Measurements from ENCODE around the gene CCDC121.
A peak's percentile ranks its signal among the peaks of the same experiment; 100 is the strongest.
"Not testable (repeated sequence)": the region's sequence is repeated elsewhere in the genome, so short reads cannot be mapped to it uniquely, and the experiment has no call there.

Gene CCDC121

DNA sequence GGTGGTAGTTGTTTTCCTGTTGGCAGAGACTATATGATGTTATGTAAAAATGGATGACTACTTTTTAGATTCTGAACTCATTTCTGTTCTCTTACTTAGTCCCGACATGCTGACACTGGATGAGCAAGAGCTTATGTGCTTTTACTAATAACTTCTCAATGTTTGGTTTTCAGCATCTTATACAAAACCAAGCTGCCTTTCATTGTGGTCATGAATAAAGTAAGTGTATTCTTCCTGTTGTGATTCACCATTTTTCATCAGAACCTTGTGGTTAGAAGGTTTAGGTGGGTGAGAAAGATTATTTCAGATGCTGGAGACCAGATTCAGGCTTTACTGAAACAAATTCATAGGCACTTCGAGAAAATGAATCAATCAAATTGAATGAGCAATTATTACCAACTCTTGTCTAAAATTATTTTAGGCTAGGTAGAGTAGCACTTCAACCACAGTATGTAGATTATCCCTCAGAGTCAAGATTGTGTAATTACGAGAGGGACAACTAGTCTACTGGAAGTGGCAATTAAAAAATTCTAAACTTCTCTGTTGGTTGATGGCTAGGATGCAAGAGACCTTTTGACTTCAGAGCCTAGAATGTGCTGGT lies 9.3 kb upstream of the CCDC121 start:
- no peak overlapping the region for H3K27ac ChIP-seq
- H3K4me1 ChIP-seq: no peaks in the 10 kb centered on the region
- peaks cover 94% of the 10 kb centered on the region for H3K36me3 ChIP-seq
- H3K4me2 ChIP-seq: no peak overlapping the region
- TF ChIP-seq Cebpa-rat (IDR thresholded peaks at IDR 0.05): no peak
- no peaks in the 10 kb centered on the region for H4K20me1 ChIP-seq
- no peaks in the 10 kb centered on the region for H3K9me3 ChIP-seq
- H3K4me3 ChIP-seq: no peak overlapping the region
- H3K27me3 ChIP-seq: no peaks in the 10 kb centered on the region
- H3K9ac ChIP-seq: no peak overlapping the region

DNA sequence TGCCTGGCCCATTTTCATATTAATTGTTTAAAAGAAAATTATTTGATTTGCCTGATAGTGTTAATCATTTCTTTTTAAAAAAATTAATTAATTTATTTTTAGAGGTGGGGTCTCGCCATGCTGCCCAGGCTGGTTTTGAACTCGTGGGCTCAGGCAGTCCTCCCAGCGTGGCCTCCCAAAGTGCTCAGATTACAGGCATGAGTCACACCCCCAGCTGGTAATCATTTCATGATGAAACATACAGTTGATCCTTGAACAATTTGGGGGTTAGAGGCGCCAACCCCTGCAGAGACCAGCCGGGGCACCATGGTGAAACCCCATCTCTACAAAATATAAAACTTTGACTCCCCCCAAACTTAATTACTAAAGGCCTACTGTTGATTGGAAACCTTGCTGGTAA lies 8.0 kb upstream of the CCDC121 start:
- H3K4me1 ChIP-seq: no peaks in the 10 kb centered on the region
- H4K20me1 ChIP-seq: no peaks in the 10 kb centered on the region
- H3K27ac ChIP-seq: no peak overlapping the region
- H3K4me3 ChIP-seq: no peak overlapping the region
- no peak overlapping the region for H3K9ac ChIP-seq
- H3K27me3 ChIP-seq: no peaks in the 10 kb centered on the region
- no peak overlapping the region for H3K4me2 ChIP-seq
- TF ChIP-seq Cebpa-rat (IDR thresholded peaks at IDR 0.05): no peak
- H3K36me3 ChIP-seq: peaks cover 96% of the 10 kb centered on the region
- H3K9me3 ChIP-seq: no peaks in the 10 kb centered on the region

DNA sequence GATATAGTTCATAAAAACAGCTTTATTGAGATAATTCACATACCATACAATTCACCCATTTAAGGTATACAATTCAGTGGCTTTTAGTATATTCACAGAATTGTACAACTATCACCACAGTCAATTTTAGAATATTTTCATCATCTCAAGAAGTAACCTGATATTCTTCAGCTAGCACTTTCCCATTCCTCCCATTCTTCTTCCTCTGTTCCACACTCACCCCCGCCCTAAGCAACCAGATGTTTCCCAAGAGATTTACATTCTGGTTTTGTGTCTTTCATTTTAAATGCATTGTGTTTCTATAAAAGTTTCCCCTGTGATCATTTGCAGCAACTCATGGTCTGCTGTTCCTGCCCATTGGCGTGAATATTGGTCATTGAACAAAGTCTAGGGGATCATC lies 5.5 kb upstream of the CCDC121 start:
- peaks cover 88% of the 10 kb centered on the region for H3K36me3 ChIP-seq
- peaks cover 13% of the 10 kb centered on the region for H3K4me1 ChIP-seq
- H3K4me2 ChIP-seq: no peak overlapping the region
- no peaks in the 10 kb centered on the region for H4K20me1 ChIP-seq
- no peak overlapping the region for H3K9ac ChIP-seq
- no peaks in the 10 kb centered on the region for H3K9me3 ChIP-seq
- H3K4me3 ChIP-seq: no peak overlapping the region
- H3K27me3 ChIP-seq: no peaks in the 10 kb centered on the region
- H3K27ac ChIP-seq: no peak overlapping the region
- TF ChIP-seq Cebpa-rat (IDR thresholded peaks at IDR 0.05): no peak

GRCh38 chr2:27630257-27630656 lies 1.4 kb upstream of the CCDC121 start:
- H3K9me3 ChIP-seq, H4K20me1 ChIP-seq, H3K27me3 ChIP-seq, H3K27ac ChIP-seq, H3K9ac ChIP-seq, H3K4me3 ChIP-seq: not testable (repeated sequence)
- Histone ChIP-seq H3K4me1 (peaks cover 40% of the 10 kb centered on the region), H3K4me2 (peak overlapping the region; percentile 82), H3K36me3 (peaks cover 49% of the 10 kb centered on the region)

- Histone ChIP-seq H3K36me3 (peaks cover 48% of the 10 kb centered on the region), H3K4me2 (peak overlapping the region; percentile 99), H3K27ac (peak overlapping the region; percentile 91), H4K20me1 (no peaks in the 10 kb centered on the region), H3K27me3 (no peaks in the 10 kb centered on the region), H3K4me1 (peaks cover 40% of the 10 kb centered on the region), H3K9me3 (no peaks in the 10 kb centered on the region), H3K9ac (peak overlapping the region; percentile 94), H3K4me3 (peak overlapping the region; percentile 89)
- TF ChIP-seq Cebpa-rat (IDR thresholded peaks at IDR 0.05): no peak
Measured at GRCh38 chr2:27627963-27628766, 647 bp downstream of the CCDC121 start.

GRCh38 chr2:27626921-27627320 lies 1.9 kb downstream of the CCDC121 start:
- peak; percentile 49; the same call in 1 of the 2 replicates for TF ChIP-seq Cebpa-rat (IDR thresholded peaks at IDR 0.05)
- not testable (repeated sequence) for H3K27me3 ChIP-seq, H3K9me3 ChIP-seq, H4K20me1 ChIP-seq, H3K4me3 ChIP-seq
- Histone ChIP-seq H3K9ac (peak overlapping the region; percentile 94), H3K36me3 (peaks cover 48% of the 10 kb centered on the region), H3K4me2 (peak overlapping the region; percentile 99), H3K27ac (peak overlapping the region; percentile 91), H3K4me1 (peaks cover 40% of the 10 kb centered on the region)

- Histone ChIP-seq H3K27ac (peak overlapping the region; percentile 91), H3K36me3 (peaks cover 48% of the 10 kb centered on the region), H3K4me2 (peak overlapping the region; percentile 99), H3K4me1 (peaks cover 40% of the 10 kb centered on the region), H3K9ac (0 out of 2 replicates have a peak overlapping the region, but pooled peaks have one; percentile 94)
- not testable (repeated sequence) for H3K9me3 ChIP-seq, H3K4me3 ChIP-seq, H4K20me1 ChIP-seq, H3K27me3 ChIP-seq
Measured at GRCh38 chr2:27626323-27626722, 2.5 kb downstream of the CCDC121 start.

GRCh38 chr2:27624943-27625342 lies 3.9 kb downstream of the CCDC121 start:
- no peak for TF ChIP-seq Cebpa-rat (IDR thresholded peaks at IDR 0.05)
- H3K27me3 ChIP-seq: no peaks in the 10 kb centered on the region
- H3K4me1 ChIP-seq: peaks cover 33% of the 10 kb centered on the region
- H3K4me3 ChIP-seq: no peak overlapping the region
- no peak overlapping the region for H3K4me2 ChIP-seq
- no peak overlapping the region for H3K27ac ChIP-seq
- peaks cover 49% of the 10 kb centered on the region for H3K36me3 ChIP-seq
- no peaks in the 10 kb centered on the region for H3K9me3 ChIP-seq
- H3K9ac ChIP-seq: no peak overlapping the region
- H4K20me1 ChIP-seq: no peaks in the 10 kb centered on the region

GRCh38 chr2:27622921-27623384 lies 5.9 kb downstream of the CCDC121 start:
- TF ChIP-seq Cebpa-rat (IDR thresholded peaks at IDR 0.05): no peak
- Histone ChIP-seq H3K27me3 (no peaks in the 10 kb centered on the region), H3K36me3 (peaks cover 66% of the 10 kb centered on the region), H3K4me1 (peaks cover 20% of the 10 kb centered on the region), H3K9ac (no peak overlapping the region), H4K20me1 (no peaks in the 10 kb centered on the region), H3K4me2 (no peak overlapping the region), H3K9me3 (no peaks in the 10 kb centered on the region), H3K27ac (no peak overlapping the region), H3K4me3 (no peak overlapping the region)

- H3K27ac ChIP-seq: no peak overlapping the region
- no peak for TF ChIP-seq Cebpa-rat (IDR thresholded peaks at IDR 0.05)
- H3K9me3 ChIP-seq: no peaks in the 10 kb centered on the region
- peaks cover 80% of the 10 kb centered on the region for H3K36me3 ChIP-seq
- no peak overlapping the region for H3K9ac ChIP-seq
- H3K4me2 ChIP-seq: no peak overlapping the region
- H3K4me3 ChIP-seq: no peak overlapping the region
- no peaks in the 10 kb centered on the region for H3K27me3 ChIP-seq
- no peaks in the 10 kb centered on the region for H4K20me1 ChIP-seq
- H3K4me1 ChIP-seq: peaks cover 6% of the 10 kb centered on the region
Measured at GRCh38 chr2:27621524-27621923, 7.3 kb downstream of the CCDC121 start.

All from BLaER1 (cell line).